CD14-positive monocyte (primary cell): ENCODE results near the gene PRRT3. TPM values are rescaled to one million over a fixed set of nuclear protein-coding genes. Genes with fewer than 3 reads are reported as not detected.

Experiments
- DNase-seq, 3 donors: peaks; one replicate each; pipeline ENCODE4 v3.0.0-alpha.2; 2011 to 2022
- H2AFZ ChIP-seq: 2 replicates; pipeline ENCODE4 v1.6.0; 2012; ENCODE audit warnings: mild to moderate bottlenecking, low read depth, low read length, inconsistent platforms; ENCODE audit not compliant: insufficient read depth, poor library complexity, severe bottlenecking
- H3K27ac ChIP-seq, 2 donors: 1 replicate in 1 of 2; 2 replicates in 1 of 2; pipeline ENCODE4 v1.5.1; 2012 to 2013; ENCODE audit warnings: low read length in 2 of 2, control low read depth in 1 of 2, inconsistent platforms in 1 of 2, low read depth in 1 of 2, mild to moderate bottlenecking in 1 of 2
- H3K27me3 ChIP-seq, 2 donors: one replicate each; pipeline versions ENCODE4 v1.6.0 to v1.6.1; 2011 to 2013; ENCODE audit warnings: low read length in 2 of 2; ENCODE audit not compliant: control insufficient read depth in 2 of 2, insufficient read depth in 2 of 2
- H3K36me3 ChIP-seq, 2 donors: replicated peaks in 1 of 2; 1 replicate in 1 of 2; 2 replicates in 1 of 2; pipeline versions ENCODE4 v1.5.1 to v1.6.1; 2012 to 2013; ENCODE audit warnings: low read length in 2 of 2, control low read depth in 1 of 2, inconsistent platforms in 1 of 2, mild to moderate bottlenecking in 1 of 2; ENCODE audit not compliant: insufficient read depth in 2 of 2, control insufficient read depth in 1 of 2
- H3K4me1 ChIP-seq, 2 donors: 1 replicate in 1 of 2; 2 replicates in 1 of 2; pipeline versions ENCODE4 v1.5.1 to v1.6.1; 2012 to 2013; ENCODE audit warnings: low read length in 2 of 2, control low read depth in 1 of 2, inconsistent platforms in 1 of 2, mild to moderate bottlenecking in 1 of 2, moderate library complexity in 1 of 2; ENCODE audit not compliant: insufficient read depth in 2 of 2, control insufficient read depth in 1 of 2
- H3K4me2 ChIP-seq: replicated peaks from 2 replicates; pipeline ENCODE3; 2012; ENCODE audit warnings: low read length, moderate library complexity, mild to moderate bottlenecking; ENCODE audit not compliant: poor library complexity, severe bottlenecking; ENCODE audit errors: extremely low read depth
- H3K4me3 ChIP-seq, 3 experiments: fragments of 200-600 bp in 1 of 3; sonication (generic) in 1 of 3; replicated peaks in 1 of 3; 1 replicate in 2 of 3; 2 replicates in 1 of 3; pipeline ENCODE4 v1.5.1; 2011 to 2013; ENCODE audit warnings: low read length in 3 of 3, mild to moderate bottlenecking in 3 of 3, control low read depth in 2 of 3, low read depth in 2 of 3, inconsistent platforms in 1 of 3, moderate library complexity in 1 of 3
- H3K79me2 ChIP-seq: 2 replicates; pipeline ENCODE4 v1.6.0; 2012; ENCODE audit warnings: mild to moderate bottlenecking, control low read depth, inconsistent platforms, low read length, moderate library complexity; ENCODE audit not compliant: insufficient read depth
- H3K9ac ChIP-seq: 2 replicates; pipeline ENCODE4 v1.6.0; 2017; ENCODE audit warnings: low read length, mild to moderate bottlenecking; ENCODE audit not compliant: insufficient read depth, poor library complexity, severe bottlenecking
- H3K9me3 ChIP-seq, 2 donors: replicated peaks in 1 of 2; 1 replicate in 1 of 2; 2 replicates in 1 of 2; pipeline versions ENCODE4 v1.5.1 to v1.6.1; 2012 to 2013; ENCODE audit warnings: low read length in 2 of 2, control low read depth in 1 of 2; ENCODE audit not compliant: control insufficient read depth in 1 of 2, insufficient read depth in 1 of 2
- H4K20me1 ChIP-seq: 2 replicates; pipeline ENCODE4 v1.6.0; 2012; ENCODE audit warnings: mild to moderate bottlenecking, low read length, control low read depth, moderate library complexity; ENCODE audit not compliant: insufficient read depth
- H3K27ac Mint-ChIP-seq, 7 donors: one replicate each; pipeline ENCODE4 v1.8.0; 2020; ENCODE audit warnings: mild to moderate bottlenecking in 7 of 7, mixed read lengths in 7 of 7, moderate library complexity in 6 of 7, inconsistent platforms in 2 of 7
- H3K27me3 Mint-ChIP-seq, 3 donors: one replicate each; pipeline ENCODE4 v1.8.0; 2021 to 2022; ENCODE audit warnings: low read depth in 3 of 3, mild to moderate bottlenecking in 3 of 3, mixed read lengths in 3 of 3, moderate library complexity in 3 of 3, inconsistent platforms in 1 of 3
- H3K36me3 Mint-ChIP-seq, 2 donors: one replicate each; pipeline ENCODE4 v1.8.0; 2020; ENCODE audit warnings: mixed read lengths in 2 of 2, inconsistent platforms in 1 of 2, mild to moderate bottlenecking in 1 of 2
- H3K4me1 Mint-ChIP-seq: one replicate; pipeline ENCODE4 v1.8.0; 2020; ENCODE audit warnings: mild to moderate bottlenecking, mixed read lengths
- H3K4me3 Mint-ChIP-seq, 2 donors: one replicate each; pipeline ENCODE4 v1.8.0; 2020; ENCODE audit warnings: mild to moderate bottlenecking in 2 of 2, mixed read lengths in 2 of 2, moderate library complexity in 1 of 2
- H3K9me3 Mint-ChIP-seq, 7 donors: one replicate each; pipeline ENCODE4 v1.8.0; 2020 to 2022; ENCODE audit warnings: mixed read lengths in 7 of 7, mild to moderate bottlenecking in 6 of 7, moderate library complexity in 6 of 7, inconsistent platforms in 2 of 7
- WGBS: methylation state at CpG from one replicate; pipeline ENCODE4 v1.1.5; 2013; ENCODE audit warnings: missing lambda C conversion rate; ENCODE audit not compliant: insufficient coverage; 5-methylcytosine and 5-hydroxymethylcytosine counted together
- intact Hi-C, 2 donors: fragments of 100-400 bp; cut with micrococcal nuclease; formaldehyde crosslinking; loops; one replicate each; pipeline versions ENCODE4 v1.15.0 to v1.15.1; 2023
- polyA plus RNA-seq, 3 donors: library from polyadenylated mRNA; depleted of rRNA in 1 of 3; unstranded in 2 of 3; stranded (reverse) in 1 of 3; fragments of 300-500 nt in 2 of 3; fragments of >200 nt in 1 of 3; fragmentation: Illumina TruSeq in 2 of 3; gene quantifications; 1 replicate in 2 of 3; 2 replicates in 1 of 3; pipeline ENCODE4 v1.2.3, GENCODE V29; 2012 to 2021
- TF ChIP-seq, protein P1 (sequence below): fragments of 200-600 bp; IDR thresholded peaks from one replicate; pipeline ENCODE4 v1.8.0; 2022; ENCODE audit warnings: antibody characterized with exemption, mild to moderate bottlenecking

Gene PRRT3
- polyA plus RNA-seq, 3 donors = 0.11 to 0.57 (median 0.31) TPM

DNA sequence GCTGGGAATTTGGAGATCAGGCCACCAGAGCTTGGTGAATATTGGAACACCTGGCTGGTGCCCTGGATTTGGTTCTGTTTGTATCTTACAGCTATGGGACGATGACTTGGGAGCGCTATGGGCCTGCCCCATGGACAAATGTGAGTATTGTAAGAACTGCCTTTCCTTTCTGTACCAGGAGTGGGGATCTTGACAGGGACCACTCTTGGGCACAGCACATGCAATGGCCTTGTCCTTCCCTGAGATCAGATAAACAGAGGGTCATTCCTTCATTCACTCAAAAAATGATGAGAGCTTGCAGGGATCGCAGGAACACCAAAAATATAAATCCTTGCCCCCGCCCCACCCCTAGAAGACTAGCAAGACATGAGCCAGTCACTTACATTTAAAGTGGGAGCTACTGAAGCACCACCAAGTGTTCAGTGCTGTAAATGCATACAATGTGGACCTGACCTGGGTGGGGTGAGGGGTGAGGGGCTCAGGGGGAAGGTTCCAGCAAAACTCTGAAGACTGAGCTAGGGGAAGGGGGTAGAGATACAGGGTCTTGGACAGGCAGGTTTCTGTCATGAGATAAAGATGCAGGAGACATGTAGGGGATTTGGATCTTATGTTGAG, 21.3 kb downstream of the PRRT3 start:
- intact Hi-C loops = loop anchor here in 1 of 2 donors (5.0 to 10.0 kb wide), 3 partner anchors 56 to 394 kb away; partner anchors contain the start of genes EMC3, FANCD2 and SEC13
- 80% methylated on average over 1 of the region's 4 CpGs for WGBS

DNA sequence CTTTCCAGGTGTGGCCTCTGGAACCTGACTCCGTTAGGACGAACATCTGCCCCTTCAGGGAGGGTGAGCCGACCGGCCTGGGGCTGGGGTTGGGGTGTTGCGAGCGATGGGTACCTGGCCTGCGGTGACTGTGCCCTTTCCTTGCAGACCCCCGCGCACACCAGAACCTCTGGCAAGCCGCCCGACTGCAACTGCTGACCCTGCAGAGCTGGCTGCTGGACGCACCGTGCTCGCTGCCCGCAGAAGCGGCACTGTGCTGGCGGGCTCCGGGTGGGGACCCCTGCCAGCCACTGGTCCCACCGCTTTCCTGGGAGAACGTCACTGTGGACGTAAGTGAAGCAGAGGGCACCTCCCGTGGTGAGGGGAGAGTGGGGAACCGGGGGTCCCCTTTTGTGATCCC, 24.1 kb downstream of the PRRT3 start:
- intact Hi-C loops = no loop called here
- peaks cover 9% of the 10 kb centered on the region for H3K4me1 Mint-ChIP-seq

More for the DNA sequence above, 21.3 kb downstream of the PRRT3 start:
- Histone ChIP-seq H3K27me3 (no peaks in the 10 kb centered on the region), H3K79me2 (peaks cover 5% of the 10 kb centered on the region), H3K36me3 (peaks cover 0 to 2% of the 10 kb centered on the region in 2 donors), H4K20me1 (no peaks in the 10 kb centered on the region), H3K9me3 (no peaks in the 10 kb centered on the region), H2AFZ (no peak overlapping the region), H3K9ac (no peak overlapping the region), H3K4me1 (peaks cover 22 to 34% of the 10 kb centered on the region in 2 donors), H3K4me2 (no peak overlapping the region), H3K27ac (no peak overlapping the region), H3K4me3 (no peak overlapping the region)
- Mint-ChIP-seq H3K4me3 (no peak overlapping the region), H3K27ac (no peak overlapping the region), H3K4me1 (peaks cover 28% of the 10 kb centered on the region), H3K36me3 (peaks cover 6 to 16% of the 10 kb centered on the region in 2 donors), H3K27me3 (peaks cover 0 to 2% (median 0%) of the 10 kb centered on the region in 3 donors), H3K9me3 (no peaks in the 10 kb centered on the region)
- TF ChIP-seq, protein P1, sequence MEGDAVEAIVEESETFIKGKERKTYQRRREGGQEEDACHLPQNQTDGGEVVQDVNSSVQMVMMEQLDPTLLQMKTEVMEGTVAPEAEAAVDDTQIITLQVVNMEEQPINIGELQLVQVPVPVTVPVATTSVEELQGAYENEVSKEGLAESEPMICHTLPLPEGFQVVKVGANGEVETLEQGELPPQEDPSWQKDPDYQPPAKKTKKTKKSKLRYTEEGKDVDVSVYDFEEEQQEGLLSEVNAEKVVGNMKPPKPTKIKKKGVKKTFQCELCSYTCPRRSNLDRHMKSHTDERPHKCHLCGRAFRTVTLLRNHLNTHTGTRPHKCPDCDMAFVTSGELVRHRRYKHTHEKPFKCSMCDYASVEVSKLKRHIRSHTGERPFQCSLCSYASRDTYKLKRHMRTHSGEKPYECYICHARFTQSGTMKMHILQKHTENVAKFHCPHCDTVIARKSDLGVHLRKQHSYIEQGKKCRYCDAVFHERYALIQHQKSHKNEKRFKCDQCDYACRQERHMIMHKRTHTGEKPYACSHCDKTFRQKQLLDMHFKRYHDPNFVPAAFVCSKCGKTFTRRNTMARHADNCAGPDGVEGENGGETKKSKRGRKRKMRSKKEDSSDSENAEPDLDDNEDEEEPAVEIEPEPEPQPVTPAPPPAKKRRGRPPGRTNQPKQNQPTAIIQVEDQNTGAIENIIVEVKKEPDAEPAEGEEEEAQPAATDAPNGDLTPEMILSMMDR = no peak
- DNase-seq = no peak

More for the DNA sequence above, 24.1 kb downstream of the PRRT3 start:
- peaks cover 0 to 2% of the 10 kb centered on the region in 2 donors for H3K36me3 ChIP-seq
- Mint-ChIP-seq H3K9me3 (no peaks in the 10 kb centered on the region), H3K4me3 (no peak overlapping the region), H3K27me3 (peaks cover 0 to 2% (median 1%) of the 10 kb centered on the region in 3 donors), H3K36me3 (peaks cover 0 to 8% of the 10 kb centered on the region in 2 donors), H3K27ac (peak overlapping the region in 1 of 7 donors; percentile 30)
- no peaks in the 10 kb centered on the region for H3K9me3 ChIP-seq
- peaks cover 10 to 11% of the 10 kb centered on the region in 2 donors for H3K4me1 ChIP-seq
- H2AFZ ChIP-seq = no peak overlapping the region
- no peak overlapping the region for H3K4me2 ChIP-seq
- TF ChIP-seq, protein P1 = no peak
- H3K79me2 ChIP-seq = no peaks in the 10 kb centered on the region
- no peak overlapping the region for H3K27ac ChIP-seq
- no peak overlapping the region for H3K9ac ChIP-seq
- no peaks in the 10 kb centered on the region for H4K20me1 ChIP-seq
- H3K4me3 ChIP-seq = no peak overlapping the region
- DNase-seq = no peak
- H3K27me3 ChIP-seq = no peaks in the 10 kb centered on the region
- 96% methylated on average over 17 of the region's 23 CpGs for WGBS
